CD14-positive monocyte (primary cell): ENCODE results near the gene EIF4A3. TPM values are rescaled to one million over a fixed set of nuclear protein-coding genes. Genes with fewer than 3 reads are reported as not detected.
A peak's percentile ranks its signal among the peaks of the same experiment; 100 is the strongest.

Experiments used
- DNase-seq, 3 donors: peaks; one replicate each; pipeline ENCODE4 v3.0.0-alpha.2; 2011 to 2022
- H2AFZ ChIP-seq: 2 replicates; pipeline ENCODE4 v1.6.0; 2012; ENCODE audit warnings: mild to moderate bottlenecking, low read depth, low read length, inconsistent platforms; ENCODE audit not compliant: insufficient read depth, poor library complexity, severe bottlenecking
- H3K27ac ChIP-seq, 2 donors: 1 replicate in 1 of 2; 2 replicates in 1 of 2; pipeline ENCODE4 v1.5.1; 2012 to 2013; ENCODE audit warnings: low read length in 2 of 2, control low read depth in 1 of 2, inconsistent platforms in 1 of 2, low read depth in 1 of 2, mild to moderate bottlenecking in 1 of 2
- H3K27me3 ChIP-seq, 2 donors: one replicate each; pipeline versions ENCODE4 v1.6.0 to v1.6.1; 2011 to 2013; ENCODE audit warnings: low read length in 2 of 2; ENCODE audit not compliant: control insufficient read depth in 2 of 2, insufficient read depth in 2 of 2
- H3K36me3 ChIP-seq, 2 donors: replicated peaks in 1 of 2; 1 replicate in 1 of 2; 2 replicates in 1 of 2; pipeline versions ENCODE4 v1.5.1 to v1.6.1; 2012 to 2013; ENCODE audit warnings: low read length in 2 of 2, control low read depth in 1 of 2, inconsistent platforms in 1 of 2, mild to moderate bottlenecking in 1 of 2; ENCODE audit not compliant: insufficient read depth in 2 of 2, control insufficient read depth in 1 of 2
- H3K4me1 ChIP-seq, 2 donors: 1 replicate in 1 of 2; 2 replicates in 1 of 2; pipeline versions ENCODE4 v1.5.1 to v1.6.1; 2012 to 2013; ENCODE audit warnings: low read length in 2 of 2, control low read depth in 1 of 2, inconsistent platforms in 1 of 2, mild to moderate bottlenecking in 1 of 2, moderate library complexity in 1 of 2; ENCODE audit not compliant: insufficient read depth in 2 of 2, control insufficient read depth in 1 of 2
- H3K4me2 ChIP-seq: replicated peaks from 2 replicates; pipeline ENCODE3; 2012; ENCODE audit warnings: low read length, moderate library complexity, mild to moderate bottlenecking; ENCODE audit not compliant: poor library complexity, severe bottlenecking; ENCODE audit errors: extremely low read depth
- H3K4me3 ChIP-seq, 3 experiments: fragments of 200-600 bp in 1 of 3; sonication (generic) in 1 of 3; replicated peaks in 1 of 3; 1 replicate in 2 of 3; 2 replicates in 1 of 3; pipeline ENCODE4 v1.5.1; 2011 to 2013; ENCODE audit warnings: low read length in 3 of 3, mild to moderate bottlenecking in 3 of 3, control low read depth in 2 of 3, low read depth in 2 of 3, inconsistent platforms in 1 of 3, moderate library complexity in 1 of 3
- H3K79me2 ChIP-seq: 2 replicates; pipeline ENCODE4 v1.6.0; 2012; ENCODE audit warnings: mild to moderate bottlenecking, control low read depth, inconsistent platforms, low read length, moderate library complexity; ENCODE audit not compliant: insufficient read depth
- H3K9ac ChIP-seq: 2 replicates; pipeline ENCODE4 v1.6.0; 2017; ENCODE audit warnings: low read length, mild to moderate bottlenecking; ENCODE audit not compliant: insufficient read depth, poor library complexity, severe bottlenecking
- H3K9me3 ChIP-seq, 2 donors: replicated peaks in 1 of 2; 1 replicate in 1 of 2; 2 replicates in 1 of 2; pipeline versions ENCODE4 v1.5.1 to v1.6.1; 2012 to 2013; ENCODE audit warnings: low read length in 2 of 2, control low read depth in 1 of 2; ENCODE audit not compliant: control insufficient read depth in 1 of 2, insufficient read depth in 1 of 2
- H4K20me1 ChIP-seq: 2 replicates; pipeline ENCODE4 v1.6.0; 2012; ENCODE audit warnings: mild to moderate bottlenecking, low read length, control low read depth, moderate library complexity; ENCODE audit not compliant: insufficient read depth
- H3K27ac Mint-ChIP-seq, 7 donors: one replicate each; pipeline ENCODE4 v1.8.0; 2020; ENCODE audit warnings: mild to moderate bottlenecking in 7 of 7, mixed read lengths in 7 of 7, moderate library complexity in 6 of 7, inconsistent platforms in 2 of 7
- H3K27me3 Mint-ChIP-seq, 3 donors: one replicate each; pipeline ENCODE4 v1.8.0; 2021 to 2022; ENCODE audit warnings: low read depth in 3 of 3, mild to moderate bottlenecking in 3 of 3, mixed read lengths in 3 of 3, moderate library complexity in 3 of 3, inconsistent platforms in 1 of 3
- H3K36me3 Mint-ChIP-seq, 2 donors: one replicate each; pipeline ENCODE4 v1.8.0; 2020; ENCODE audit warnings: mixed read lengths in 2 of 2, inconsistent platforms in 1 of 2, mild to moderate bottlenecking in 1 of 2
- H3K4me1 Mint-ChIP-seq: one replicate; pipeline ENCODE4 v1.8.0; 2020; ENCODE audit warnings: mild to moderate bottlenecking, mixed read lengths
- H3K4me3 Mint-ChIP-seq, 2 donors: one replicate each; pipeline ENCODE4 v1.8.0; 2020; ENCODE audit warnings: mild to moderate bottlenecking in 2 of 2, mixed read lengths in 2 of 2, moderate library complexity in 1 of 2
- H3K9me3 Mint-ChIP-seq, 7 donors: one replicate each; pipeline ENCODE4 v1.8.0; 2020 to 2022; ENCODE audit warnings: mixed read lengths in 7 of 7, mild to moderate bottlenecking in 6 of 7, moderate library complexity in 6 of 7, inconsistent platforms in 2 of 7
- CTCF ChIP-seq: fragments of 200-600 bp; IDR thresholded peaks from one replicate; pipeline ENCODE4 v1.8.0; 2022; ENCODE audit warnings: antibody characterized with exemption, mild to moderate bottlenecking
- WGBS: methylation state at CpG from one replicate; pipeline ENCODE4 v1.1.5; 2013; ENCODE audit warnings: missing lambda C conversion rate; ENCODE audit not compliant: insufficient coverage; 5-methylcytosine and 5-hydroxymethylcytosine counted together
- intact Hi-C, 2 donors: fragments of 100-400 bp; cut with micrococcal nuclease; formaldehyde crosslinking; loops; one replicate each; pipeline versions ENCODE4 v1.15.0 to v1.15.1; 2023
- polyA plus RNA-seq, 3 donors: library from polyadenylated mRNA; depleted of rRNA in 1 of 3; unstranded in 2 of 3; stranded (reverse) in 1 of 3; fragments of 300-500 nt in 2 of 3; fragments of >200 nt in 1 of 3; fragmentation: Illumina TruSeq in 2 of 3; gene quantifications; 1 replicate in 2 of 3; 2 replicates in 1 of 3; pipeline ENCODE4 v1.2.3, GENCODE V29; 2012 to 2021

The EIF4A3 gene
- polyA plus RNA-seq, 3 donors, result 101 to 180 (median 106) TPM

GRCh38 chr17:80154166-80154565, 7.2 kb upstream of the EIF4A3 start:
- WGBS, result 95% methylated on average over 3 of the region's 5 CpGs
- TF ChIP-seq CTCF, result no peak
- Histone ChIP-seq H3K27me3 (no peaks in the 10 kb centered on the region), H4K20me1 (no peaks in the 10 kb centered on the region), H3K4me3 (no peak overlapping the region), H3K36me3 (no peaks in the 10 kb centered on the region), H3K9me3 (peaks cover 20 to 45% of the 10 kb centered on the region in 2 donors), H3K4me1 (peaks cover 7 to 9% of the 10 kb centered on the region in 2 donors), H3K27ac (no peak overlapping the region), H3K9ac (no peak overlapping the region), H3K4me2 (no peak overlapping the region), H2AFZ (no peak overlapping the region), H3K79me2 (no peaks in the 10 kb centered on the region)
- Mint-ChIP-seq H3K4me1 (peaks cover 10% of the 10 kb centered on the region), H3K27ac (no peak overlapping the region), H3K27me3 (no peaks in the 10 kb centered on the region), H3K4me3 (no peak overlapping the region), H3K9me3 (peaks cover 30 to 61% (median 44%) of the 10 kb centered on the region in 7 donors), H3K36me3 (peaks cover 2% of the 10 kb centered on the region in 2 donors)
- intact Hi-C loops, result loop anchor here in 1 of 2 donors (5.0 kb wide), 1 partner anchor 58 kb away; no protein-coding TSS in a partner anchor
- DNase-seq, result no peak

GRCh38 chr17:80153004-80153403, 6.1 kb upstream of the EIF4A3 start:
- H4K20me1 ChIP-seq, result no peaks in the 10 kb centered on the region
- peaks cover 2% of the 10 kb centered on the region in 2 donors for H3K36me3 Mint-ChIP-seq
- H3K27me3 Mint-ChIP-seq, result peaks cover 0 to 2% (median 0%) of the 10 kb centered on the region in 3 donors
- no peak for TF ChIP-seq CTCF
- H3K27ac ChIP-seq, result no peak overlapping the region
- WGBS, result 100% methylated on average over 2 of the region's 3 CpGs
- H2AFZ ChIP-seq, result no peak overlapping the region
- intact Hi-C loops, result loop anchor here in 1 of 2 donors (5.0 kb wide), 1 partner anchor 59 kb away; no protein-coding TSS in a partner anchor
- H3K27ac Mint-ChIP-seq, result peak overlapping the region in 2 of 7 donors; percentile 41 to 67
- peaks cover 5% of the 10 kb centered on the region for H3K79me2 ChIP-seq
- no peak overlapping the region for H3K4me3 ChIP-seq
- no peak overlapping the region for H3K4me3 Mint-ChIP-seq
- H3K4me1 ChIP-seq, result peaks cover 13 to 16% of the 10 kb centered on the region in 2 donors
- peaks cover 30 to 61% (median 44%) of the 10 kb centered on the region in 7 donors for H3K9me3 Mint-ChIP-seq
- peaks cover 19% of the 10 kb centered on the region for H3K4me1 Mint-ChIP-seq
- no peak overlapping the region for H3K9ac ChIP-seq
- H3K4me2 ChIP-seq, result no peak overlapping the region
- H3K36me3 ChIP-seq, result no peaks in the 10 kb centered on the region
- DNase-seq, result no peak
- peaks cover 20 to 45% of the 10 kb centered on the region in 2 donors for H3K9me3 ChIP-seq
- no peaks in the 10 kb centered on the region for H3K27me3 ChIP-seq
